Gastrocnemius medialis (tissue), 4 donors: Measurements from ENCODE around the gene RFNG.

ENCODE experiments used
- CTCF ChIP-seq, 5 experiments: fragments of 450-650 bp in 3 of 5; fragments of 200-600 bp in 2 of 5; sonication (generic) in 2 of 5; IDR thresholded peaks in 4 of 5; conservative IDR thresholded peaks in 1 of 5; 1 replicate in 4 of 5; 2 replicates in 1 of 5; pipeline ENCODE4 v1.5.1; 2016 to 2019; ENCODE audit warnings: antibody characterized with exemption in 5 of 5, mild to moderate bottlenecking in 3 of 5, moderate library complexity in 3 of 5
- POLR2A ChIP-seq, 2 donors: fragments of 450-650 bp; IDR thresholded peaks; one replicate each; pipeline ENCODE4 v1.6.1; 2017; ENCODE audit warnings: antibody characterized with exemption in 2 of 2, mild to moderate bottlenecking in 2 of 2, moderate library complexity in 2 of 2

GRCh38 chr17:82009413-82009812 is 42.2 kb downstream of the RFNG start:
- TF ChIP-seq CTCF (IDR thresholded peaks at IDR 0.05 in 4 of 5, conservative IDR thresholded peaks at IDR 0.05 in 1 of 5) (no peak), POLR2A (IDR thresholded peaks at IDR 0.05) (no peak)
